GM18909 (cell line): ENCODE data around the gene KDF1.

Source experiments
- ATAC-seq: cut with Tn5 transposase; IDR thresholded peaks from one replicate; pipeline ENCODE4 v1.9.1; 2021; ENCODE audit warnings: mild to moderate bottlenecking; ENCODE audit not compliant: unreplicated experiment, poor library complexity

KDF1 gene

GRCh38 chr1:26921540-26922430 lies 38.5 kb downstream of the KDF1 start, which contains the start of gene NUDC:
TSS of gene NUDC (plus strand) at chr1:26921743. CDS start at chr1:26921849, 106 bp downstream.
- ATAC-seq, result peak; percentile 95

GRCh38 chr1:26921126-26921539 lies 39.1 kb downstream of the KDF1 start:
- ATAC-seq, result no peak

GRCh38 chr1:26915204-26915842 lies 44.9 kb downstream of the KDF1 start:
- no peak for ATAC-seq

- ATAC-seq, result no peak
Measured at GRCh38 chr1:26913754-26914619, 46.3 kb downstream of the KDF1 start, which contains the start of gene NR0B2. TSS of gene NR0B2 (minus strand) at chr1:26913975. CDS start at chr1:26913940, 35 bp downstream.

GRCh38 chr1:26913389-26913753 lies 46.9 kb downstream of the KDF1 start:
- no peak for ATAC-seq

GRCh38 chr1:26912147-26912490 lies 48.1 kb downstream of the KDF1 start:
- ATAC-seq, result no peak

GRCh38 chr1:26911399-26912146 lies 48.7 kb downstream of the KDF1 start:
- ATAC-seq, result no peak

- ATAC-seq, result no peak
Measured at GRCh38 chr1:26910343-26911160, 49.7 kb downstream of the KDF1 start.

GRCh38 chr1:26909951-26910342 lies 50.3 kb downstream of the KDF1 start:
- no peak for ATAC-seq

- ATAC-seq, result no peak
Measured at GRCh38 chr1:26907071-26907917, 53.0 kb downstream of the KDF1 start.

GRCh38 chr1:26900815-26901511 lies 59.3 kb downstream of the KDF1 start:
- ATAC-seq, result no peak

GRCh38 chr1:26900001-26900814 lies 60.1 kb downstream of the KDF1 start, which contains the start of gene GPATCH3:
TSS of gene GPATCH3 (minus strand) at chr1:26900467. CDS start at chr1:26900442, 25 bp downstream.
- peak; percentile 83 for ATAC-seq
